Limb (tissue), 2 donors: ENCODE data around the gene SHB.

ENCODE experiments used
- DNase-seq, 2 donors: peaks; one replicate each; pipeline ENCODE4 v3.0.0-alpha.2; 2016; ENCODE audit errors: extremely low spot score in 2 of 2

Gene SHB

DNA sequence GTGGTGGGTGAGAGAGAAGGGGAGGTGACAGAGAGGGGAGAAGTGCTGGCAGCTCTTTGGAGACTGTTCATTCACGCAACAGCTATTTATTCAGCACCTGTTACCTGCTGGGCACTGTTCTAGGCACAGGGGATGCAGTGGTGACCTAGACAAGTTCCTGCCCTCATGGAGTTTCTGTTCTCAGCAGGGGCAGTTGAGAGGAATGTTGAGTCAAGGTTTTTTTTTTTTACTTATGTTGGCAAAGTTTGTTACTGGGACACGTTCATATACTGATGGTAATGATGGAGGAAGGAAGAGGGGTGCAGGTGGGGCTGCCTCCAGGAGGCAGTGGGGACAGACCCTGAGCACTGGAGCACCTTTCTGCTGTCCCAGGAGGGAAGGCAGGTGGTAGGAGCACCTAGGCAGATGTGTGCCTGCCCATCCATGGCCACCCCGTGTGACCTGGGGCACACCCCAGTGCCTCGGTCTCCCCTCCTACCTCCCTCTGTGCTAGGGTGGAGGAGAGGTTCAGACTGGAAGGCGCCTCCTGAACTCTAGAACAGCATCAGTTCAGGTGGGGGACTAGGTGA lies 115.7 kb downstream of the SHB start:
- no peak for DNase-seq

GRCh38 chr9:37952731-37953130 lies 116.3 kb downstream of the SHB start:
- no peak for DNase-seq

- DNase-seq, result no peak
Observed at GRCh38 chr9:37951671-37952449, 117.2 kb downstream of the SHB start.

DNA sequence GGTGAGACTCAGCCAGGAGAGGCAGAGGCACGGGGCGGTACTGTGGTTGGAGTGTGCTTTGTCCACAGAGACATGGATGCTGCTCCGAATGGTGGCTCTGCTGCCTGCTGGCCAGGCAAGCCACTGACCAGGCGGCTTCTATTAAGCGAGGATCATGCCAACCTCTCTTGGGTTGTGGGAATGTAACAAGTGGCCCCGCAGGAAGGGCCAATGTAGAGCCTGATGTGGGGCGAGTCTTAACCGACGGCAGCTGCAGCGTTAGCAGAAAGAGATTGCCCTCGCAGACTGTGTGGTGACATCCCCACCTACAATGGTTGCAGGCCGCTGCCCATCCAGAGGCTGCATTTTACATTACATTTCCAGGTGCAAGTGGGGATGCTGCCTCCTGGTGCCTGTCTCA lies 118.5 kb downstream of the SHB start:
- DNase-seq, result no peak

GRCh38 chr9:37949576-37949975 lies 119.5 kb downstream of the SHB start:
- DNase-seq, result no peak

GRCh38 chr9:37948417-37948980 lies 120.5 kb downstream of the SHB start:
- no peak for DNase-seq

DNA sequence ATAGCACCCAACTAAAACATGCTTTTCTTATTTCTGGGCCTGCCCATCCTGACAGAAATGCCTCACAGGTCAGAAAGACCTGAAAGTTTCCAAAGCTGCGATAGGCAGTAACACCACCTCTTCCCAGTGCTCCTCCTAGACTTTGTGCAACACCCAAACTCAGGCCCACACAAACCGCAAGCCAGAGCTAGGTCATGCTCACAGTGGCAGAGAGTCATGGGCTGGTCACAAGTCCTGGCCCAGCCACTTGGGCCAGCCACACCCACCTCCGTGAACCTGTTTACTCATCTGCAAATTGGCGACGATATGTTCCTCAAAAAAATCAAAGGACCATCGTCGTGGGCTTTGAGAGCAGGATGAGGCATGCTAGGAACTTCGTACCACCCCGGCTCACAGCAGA lies 121.0 kb downstream of the SHB start:
- no peak for DNase-seq

- DNase-seq, result no peak
Observed at GRCh38 chr9:37947471-37947870, 121.6 kb downstream of the SHB start.

- DNase-seq, result no peak
Observed at GRCh38 chr9:37946971-37947370, 122.1 kb downstream of the SHB start.

- DNase-seq, result no peak
Observed at GRCh38 chr9:37946041-37946440, 123.0 kb downstream of the SHB start.

DNA sequence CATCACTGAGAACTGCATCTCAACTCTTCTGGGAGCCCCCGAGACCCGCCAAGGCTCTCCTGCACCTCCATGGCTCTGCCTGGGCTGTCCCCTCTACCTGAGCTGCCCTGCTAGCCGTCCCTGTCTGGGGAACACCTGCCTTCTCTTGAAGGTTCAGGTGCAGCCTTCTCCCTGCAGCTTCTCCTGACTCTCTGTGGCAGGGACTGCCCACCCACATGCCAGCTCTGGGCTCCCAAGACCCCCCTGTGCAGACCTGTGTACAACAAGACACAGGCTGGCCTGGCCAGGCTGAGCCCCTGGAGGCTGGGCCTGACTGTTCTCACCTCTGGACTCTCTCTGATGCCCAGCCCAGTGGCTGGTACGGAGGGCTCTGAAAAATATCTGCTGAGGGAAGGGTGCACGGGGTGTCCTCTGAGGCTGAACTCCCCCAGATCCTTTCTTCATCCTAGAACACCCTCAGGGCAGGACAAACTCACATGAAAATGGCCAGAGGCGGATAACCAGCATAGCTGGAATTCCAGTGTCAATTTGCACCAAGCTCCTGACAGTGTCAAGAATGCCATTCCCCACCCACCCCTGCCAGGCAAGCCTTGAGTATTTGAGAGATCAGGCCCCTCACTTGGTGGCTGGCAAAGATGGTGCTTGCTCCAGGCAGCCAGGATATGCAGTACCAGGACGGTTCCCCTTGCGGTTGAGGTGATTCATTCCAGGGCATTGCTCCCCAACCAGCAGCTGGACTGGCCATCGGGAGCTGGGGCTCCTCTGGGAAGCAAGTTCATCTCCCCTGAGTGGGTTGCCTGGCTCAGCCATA lies 124.2 kb downstream of the SHB start:
- no peak for DNase-seq

- DNase-seq, result no peak
Observed at GRCh38 chr9:37944266-37944650, 124.8 kb downstream of the SHB start.

- peak in 1 of 2 donors; percentile 36 for DNase-seq
Observed at GRCh38 chr9:37943345-37944265, 125.4 kb downstream of the SHB start.

DNA sequence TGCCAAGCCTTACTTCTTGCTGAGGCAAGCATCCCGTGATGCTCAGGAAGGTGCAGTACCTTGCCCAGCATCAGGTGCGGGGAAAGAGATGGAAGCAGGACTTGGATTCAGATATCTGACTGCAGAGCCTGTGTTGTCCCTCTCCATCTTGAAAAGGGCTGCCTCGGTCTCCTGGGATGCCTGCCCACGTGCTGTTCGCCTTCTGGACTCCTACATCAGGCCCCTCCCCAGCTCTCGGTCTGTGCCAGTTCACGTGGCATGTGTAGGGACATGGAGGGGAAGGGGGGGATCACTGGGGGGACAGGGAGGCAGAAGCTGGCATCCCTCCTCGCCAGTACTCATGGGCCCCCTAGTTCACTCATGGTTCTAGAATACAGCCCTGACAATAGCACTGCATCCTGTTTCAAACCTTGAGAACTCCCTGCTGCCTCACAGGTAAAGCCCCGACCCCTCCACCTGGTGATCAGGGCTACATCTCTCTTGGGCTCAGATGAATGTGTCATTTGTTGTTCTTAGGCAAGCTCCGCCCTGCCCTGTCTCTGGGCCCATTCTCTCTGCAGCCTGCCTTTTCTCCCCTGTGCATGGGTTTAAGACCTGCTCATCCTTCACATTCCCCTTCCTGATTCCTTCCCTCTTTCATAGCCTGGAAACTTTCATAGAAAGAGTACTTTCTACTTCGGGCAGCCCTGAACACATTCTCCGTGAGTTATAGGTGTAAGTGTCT lies 126.2 kb downstream of the SHB start:
- DNase-seq, result no peak

GRCh38 chr9:37941253-37941652 lies 127.8 kb downstream of the SHB start:
- no peak for DNase-seq

- DNase-seq, result no peak
Observed at GRCh38 chr9:37939575-37940095, 129.4 kb downstream of the SHB start.

- peak in 1 of 2 donors; percentile 54 for DNase-seq
Observed at GRCh38 chr9:37938121-37938891, 130.7 kb downstream of the SHB start.

GRCh38 chr9:37937366-37937765 lies 131.7 kb downstream of the SHB start:
- no peak for DNase-seq

DNA sequence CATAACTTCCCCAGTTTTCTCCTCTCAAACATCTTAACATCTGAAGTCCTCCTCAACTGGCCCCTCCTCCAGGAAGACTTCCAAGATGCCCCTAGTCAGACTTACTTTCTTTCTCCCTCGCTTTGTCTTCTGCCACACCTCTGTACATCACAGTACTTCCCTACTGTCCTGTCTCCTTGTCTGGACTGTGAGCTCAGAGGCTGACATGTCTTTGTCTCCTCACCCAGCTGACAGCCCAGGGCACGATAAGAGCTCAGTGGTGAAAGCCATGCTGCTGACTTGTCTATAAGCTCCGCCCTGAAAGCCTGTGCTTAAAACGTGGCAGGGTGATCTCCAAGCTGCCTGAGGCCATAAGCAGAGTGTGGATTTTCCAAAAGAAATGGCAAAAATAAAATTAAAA lies 132.1 kb downstream of the SHB start:
- no peak for DNase-seq
